Caco-2 (cell line): ENCODE data around the gene NXNL1. TPM values are rescaled to one million over a fixed set of nuclear protein-coding genes. Genes with fewer than 3 reads are reported as not detected.

Source experiments
- BruUV-seq: library from RNA; stranded (reverse); fragments of 400-500 nt; replicated peaks from 2 replicates; lab custom pipeline; 2021; lab: Mats Ljungman, UMichigan
- CTCF ChIA-PET: fragments of 300-600 bp; sonication (Branson Sonifier 250); formaldehyde crosslinking; loops from one replicate; lab custom pipeline; 2022; ENCODE audit warnings: antibody characterized with exemption; lab: Charles Lee
- POLR2A ChIA-PET: fragments of 300-600 bp; sonication (Branson Sonifier 250); formaldehyde crosslinking; loops from one replicate; lab custom pipeline; 2022; ENCODE audit warnings: antibody characterized with exemption; lab: Charles Lee
- DNase-seq, 2 experiments: peaks; one replicate each; pipeline versions ENCODE4 v3.0.0 to v3.0.0-alpha.2; 2020 to 2022
- H3K27me3 ChIP-seq: replicated peaks from 2 replicates; pipeline ENCODE4 v1.6.0; 2011; ENCODE audit warnings: low read length; ENCODE audit not compliant: control insufficient read depth, insufficient read depth
- H3K36me3 ChIP-seq: 2 replicates; pipeline ENCODE4 v1.5.1; 2011; ENCODE audit warnings: low read length; ENCODE audit not compliant: control insufficient read depth, insufficient read depth
- H3K4me1 ChIP-seq: fragments of 250-450 bp; sonication (Bioruptor Pico); 2 replicates; pipeline ENCODE4 v1.5.1; 2020; ENCODE audit warnings: mild to moderate bottlenecking
- H3K4me3 ChIP-seq: 2 replicates; pipeline ENCODE4 v1.5.1; 2011; ENCODE audit warnings: low read depth, mild to moderate bottlenecking, control low read depth, low read length
- H3K9me3 ChIP-seq: fragments of 250-450 bp; sonication (Bioruptor Pico); 2 replicates; pipeline ENCODE4 v1.5.1; 2020; ENCODE audit warnings: mild to moderate bottlenecking, moderate library complexity
- H3K27ac Mint-ChIP-seq: one replicate; pipeline ENCODE4 v1.8.0; 2022; ENCODE audit warnings: mixed read lengths; ENCODE audit not compliant: unreplicated experiment
- H3K27me3 Mint-ChIP-seq: one replicate; pipeline ENCODE4 v1.8.0; 2022; ENCODE audit warnings: mixed read lengths; ENCODE audit not compliant: insufficient read depth, unreplicated experiment
- H3K36me3 Mint-ChIP-seq: one replicate; pipeline ENCODE4 v1.8.0; 2022; ENCODE audit warnings: mild to moderate bottlenecking, mixed read lengths; ENCODE audit not compliant: insufficient read depth, unreplicated experiment
- H3K4me1 Mint-ChIP-seq: one replicate; pipeline ENCODE4 v1.8.0; 2022; ENCODE audit warnings: low read depth, mixed read lengths; ENCODE audit not compliant: unreplicated experiment
- H3K4me3 Mint-ChIP-seq: one replicate; pipeline ENCODE4 v1.8.0; 2022; ENCODE audit warnings: mild to moderate bottlenecking, moderate library complexity, mixed read lengths; ENCODE audit not compliant: unreplicated experiment
- H3K9me3 Mint-ChIP-seq: one replicate; pipeline ENCODE4 v1.8.0; 2022; ENCODE audit warnings: mixed read lengths; ENCODE audit not compliant: unreplicated experiment
- CTCF ChIP-seq, 2 experiments: fragments of 200-600 bp in 1 of 2; IDR thresholded peaks; 1 replicate in 1 of 2; 2 replicates in 1 of 2; pipeline versions ENCODE4 v1.5.1 to v1.8.0; 2011 to 2022; ENCODE audit warnings: antibody characterized with exemption in 1 of 2, control low read depth in 1 of 2, inconsistent platforms in 1 of 2, low read depth in 1 of 2, low read length in 1 of 2, mild to moderate bottlenecking in 1 of 2, moderate library complexity in 1 of 2; ENCODE audit not compliant: insufficient read depth in 1 of 2, severe bottlenecking in 1 of 2, unreplicated experiment in 1 of 2
- intact Hi-C: fragments of 100-400 bp; cut with micrococcal nuclease; formaldehyde crosslinking; loops from one replicate; pipeline ENCODE4 v1.10.0; 2022; ENCODE audit not compliant: unreplicated experiment
- total RNA-seq: library from RNA; stranded (reverse); gene quantifications from 2 replicates; pipeline ENCODE4 v1.2.3, GENCODE V29; 2022

The NXNL1 gene
- total RNA-seq, 1 experiment from 2014 or later = not detected

DNA sequence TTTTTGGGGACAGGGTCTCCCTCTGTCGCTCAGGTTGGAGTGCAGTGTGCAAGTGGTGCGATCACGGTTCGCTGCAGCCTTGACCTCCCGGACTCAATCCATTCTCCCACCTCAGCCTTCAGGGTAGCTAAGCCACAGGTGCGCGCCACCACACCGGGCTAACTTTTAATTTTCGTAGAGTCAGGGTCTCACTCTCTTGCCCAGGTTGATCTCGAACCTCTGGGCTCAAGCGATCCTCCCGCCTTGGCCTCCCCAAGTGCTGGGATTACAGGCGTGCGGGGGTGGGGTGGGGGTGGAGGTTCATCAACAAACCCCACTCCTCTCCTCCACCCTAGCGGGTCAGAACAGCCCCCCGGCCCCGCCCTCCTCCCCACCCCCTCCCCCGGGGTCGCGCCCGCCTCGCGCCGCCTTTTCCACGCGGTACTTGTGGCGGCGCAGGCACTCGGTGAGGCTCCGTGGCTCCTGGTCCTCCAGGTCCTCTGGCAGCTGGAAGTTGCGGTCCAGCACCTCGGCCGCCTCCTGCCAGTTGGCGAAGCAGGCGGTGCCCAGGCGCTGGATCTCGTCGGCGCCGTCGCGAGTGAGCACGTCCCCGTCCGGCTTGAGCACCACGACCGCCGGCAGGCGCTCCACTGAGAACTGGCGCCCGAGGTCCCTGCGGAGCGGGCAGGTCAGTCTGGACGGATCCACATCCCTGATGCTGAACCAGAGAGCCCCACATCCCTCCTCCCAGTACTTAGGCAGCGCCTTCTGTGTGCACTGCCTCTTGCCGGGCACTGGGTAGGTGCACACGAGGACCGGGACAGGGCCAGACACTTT, 5.2 kb downstream of the NXNL1 start:
- H3K27me3 ChIP-seq = no peaks in the 10 kb centered on the region
- no peak for TF ChIP-seq CTCF (IDR thresholded peaks at IDR 0.05; ENCODE audit: insufficient read depth in 1 of 2, low read depth in 1 of 2, low read length in 1 of 2, severe bottlenecking in 1 of 2, unreplicated experiment in 1 of 2)
- no peak for DNase-seq
- Mint-ChIP-seq H3K27me3 (peaks cover 3% of the 10 kb centered on the region), H3K27ac (no peak overlapping the region), H3K9me3 (no peaks in the 10 kb centered on the region), H3K4me1 (no peaks in the 10 kb centered on the region), H3K36me3 (no peaks in the 10 kb centered on the region), H3K4me3 (no peak overlapping the region)
- CTCF ChIA-PET = interaction anchor here (0.6 kb wide), 1 partner anchor 64 kb away, joined by 3 read pairs; no protein-coding TSS in a partner anchor
- H3K9me3 ChIP-seq = no peaks in the 10 kb centered on the region
- H3K4me1 ChIP-seq = no peaks in the 10 kb centered on the region
- no TSS peak for BruUV-seq
- no peaks in the 10 kb centered on the region for H3K36me3 ChIP-seq
- intact Hi-C loops = no loop called here
- POLR2A ChIA-PET = no interaction called here
- no peak overlapping the region for H3K4me3 ChIP-seq

DNA sequence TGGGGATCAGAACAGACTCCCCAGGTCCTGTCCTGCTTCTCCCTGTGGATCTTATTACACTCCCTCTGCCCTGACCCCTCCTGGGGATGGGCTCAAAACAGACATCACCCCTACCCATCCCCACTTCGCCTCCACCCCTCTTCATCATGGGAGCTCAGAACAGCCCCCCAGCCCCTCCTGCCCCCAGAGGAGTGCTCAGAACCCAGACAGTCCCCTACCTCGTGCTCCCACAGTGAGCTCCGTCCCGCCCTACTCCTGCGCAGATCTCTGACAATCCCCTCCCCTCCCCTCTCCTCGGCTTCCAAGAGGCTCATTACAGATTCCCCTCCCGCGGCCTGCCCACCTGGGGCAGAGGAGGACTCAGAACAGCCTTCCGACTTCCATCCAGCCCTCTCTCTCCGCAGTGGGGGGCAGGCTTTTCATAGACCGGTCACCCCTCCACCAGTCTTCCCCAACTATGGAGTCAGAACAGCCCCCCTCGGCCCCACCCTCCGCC, 6.1 kb downstream of the NXNL1 start:
- POLR2A ChIA-PET = no interaction called here
- no peaks in the 10 kb centered on the region for H3K27me3 ChIP-seq
- no peaks in the 10 kb centered on the region for H3K4me1 ChIP-seq
- no TSS peak for BruUV-seq
- no peak overlapping the region for H3K4me3 ChIP-seq
- peaks cover 3% of the 10 kb centered on the region for H3K27me3 Mint-ChIP-seq
- H3K4me3 Mint-ChIP-seq = no peak overlapping the region
- H3K4me1 Mint-ChIP-seq = no peaks in the 10 kb centered on the region
- no peak overlapping the region for H3K27ac Mint-ChIP-seq
- CTCF ChIA-PET = interaction anchor here (0.6 kb wide), 1 partner anchor 64 kb away, joined by 3 read pairs; no protein-coding TSS in a partner anchor
- H3K9me3 ChIP-seq = no peaks in the 10 kb centered on the region
- no peaks in the 10 kb centered on the region for H3K36me3 Mint-ChIP-seq
- intact Hi-C loops = no loop called here
- TF ChIP-seq CTCF (IDR thresholded peaks at IDR 0.05; ENCODE audit: insufficient read depth in 1 of 2, low read depth in 1 of 2, low read length in 1 of 2, severe bottlenecking in 1 of 2, unreplicated experiment in 1 of 2) = no peak
- H3K9me3 Mint-ChIP-seq = no peaks in the 10 kb centered on the region
- no peaks in the 10 kb centered on the region for H3K36me3 ChIP-seq
- DNase-seq = no peak

- POLR2A ChIA-PET = no interaction called here
- Histone ChIP-seq H3K4me1 (no peaks in the 10 kb centered on the region), H3K36me3 (no peaks in the 10 kb centered on the region), H3K9me3 (no peaks in the 10 kb centered on the region), H3K4me3 (no peak overlapping the region), H3K27me3 (no peaks in the 10 kb centered on the region)
- CTCF ChIA-PET = no interaction called here
- intact Hi-C loops = no loop called here
- BruUV-seq = no TSS peak
- DNase-seq = no peak
- no peak for TF ChIP-seq CTCF (IDR thresholded peaks at IDR 0.05; ENCODE audit: insufficient read depth in 1 of 2, low read depth in 1 of 2, low read length in 1 of 2, severe bottlenecking in 1 of 2, unreplicated experiment in 1 of 2)
- Mint-ChIP-seq H3K4me1 (no peaks in the 10 kb centered on the region), H3K27ac (no peak overlapping the region), H3K9me3 (no peaks in the 10 kb centered on the region), H3K36me3 (no peaks in the 10 kb centered on the region), H3K27me3 (no peaks in the 10 kb centered on the region), H3K4me3 (no peak overlapping the region)
These were observed 8.9 kb downstream of the NXNL1 start for GRCh38 chr19:17451820-17452219.
